HG02973 (cell line): ENCODE data around the gene TSPAN31.
"Not testable (repeated sequence)": the region's sequence is repeated elsewhere in the genome, so short reads cannot be mapped to it uniquely, and the experiment has no call there.

ENCODE experiments used
- ATAC-seq: cut with Tn5 transposase; IDR thresholded peaks from one replicate; pipeline ENCODE4 v1.9.1; 2021; ENCODE audit warnings: moderate library complexity; ENCODE audit not compliant: unreplicated experiment

The TSPAN31 gene

GRCh38 chr12:57765698-57766463 is 21.0 kb downstream of the TSPAN31 start:
- ATAC-seq: no peak

GRCh38 chr12:57766464-57767304 is 21.8 kb downstream of the TSPAN31 start, which contains the start of gene CYP27B1:
TSS of gene CYP27B1 (minus strand) at chr12:57767078. CDS start at chr12:57767041, 37 bp downstream.
- ATAC-seq: no peak

DNA sequence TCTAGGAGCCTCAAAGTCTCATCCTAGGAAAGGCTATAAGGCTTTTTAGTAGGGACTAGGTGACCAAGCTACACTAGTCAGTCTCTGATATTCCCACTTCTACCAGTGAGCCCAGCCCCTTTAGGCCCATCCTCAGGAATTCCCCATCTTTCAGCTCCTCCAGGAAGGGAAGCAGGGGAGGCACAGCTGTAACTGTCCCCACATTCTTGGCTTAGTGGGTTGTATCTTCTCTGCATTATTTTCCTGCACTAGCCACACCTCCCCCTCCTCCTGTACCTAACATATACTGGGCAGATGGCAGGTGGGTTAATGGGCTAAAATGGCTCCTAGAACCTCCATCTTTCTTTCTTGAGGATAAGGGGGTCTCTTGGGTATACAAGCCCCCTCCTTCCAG is 22.5 kb downstream of the TSPAN31 start:
- no peak for ATAC-seq

- ATAC-seq: no peak
Measured at GRCh38 chr12:57767876-57768275, 23.0 kb downstream of the TSPAN31 start.

DNA sequence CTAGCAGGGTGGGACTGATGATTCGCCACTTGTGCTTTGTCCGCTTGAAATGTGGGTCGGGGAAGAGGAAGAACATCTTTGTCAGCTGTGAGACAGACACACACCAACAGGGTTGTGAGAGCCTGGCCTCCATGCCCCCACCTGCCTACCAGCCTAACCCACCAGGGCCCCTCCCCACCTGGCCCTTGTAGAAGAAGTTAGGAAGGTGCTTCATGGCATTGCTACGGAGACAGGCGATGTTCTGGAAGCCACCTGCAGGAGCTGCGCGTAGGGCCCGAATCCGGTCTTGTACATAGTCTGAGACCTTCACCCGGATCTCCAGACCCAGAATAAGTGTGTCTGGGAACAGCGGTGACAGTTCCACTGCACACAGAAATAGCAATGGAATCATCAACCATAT is 24.8 kb downstream of the TSPAN31 start:
- ATAC-seq: no peak

DNA sequence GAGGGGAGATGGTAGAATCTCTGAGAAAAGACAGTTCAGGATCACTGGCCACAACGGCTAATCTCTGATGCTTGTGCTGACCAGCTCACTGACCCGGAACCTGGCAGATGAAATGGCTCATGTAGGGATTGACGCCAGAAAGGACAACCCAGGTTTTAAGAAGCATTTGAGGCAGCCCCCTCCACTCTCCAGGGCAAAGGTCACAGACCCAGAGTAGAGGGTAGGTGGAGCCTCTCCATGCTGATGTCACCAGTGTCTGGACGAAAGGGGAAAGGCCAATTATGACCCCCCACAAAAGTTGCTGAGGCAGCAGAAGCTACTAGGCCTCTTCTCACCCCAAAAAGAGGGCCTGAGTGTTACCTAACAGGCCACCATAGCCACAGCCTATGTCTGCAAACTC is 25.9 kb downstream of the TSPAN31 start:
- ATAC-seq: no peak

DNA sequence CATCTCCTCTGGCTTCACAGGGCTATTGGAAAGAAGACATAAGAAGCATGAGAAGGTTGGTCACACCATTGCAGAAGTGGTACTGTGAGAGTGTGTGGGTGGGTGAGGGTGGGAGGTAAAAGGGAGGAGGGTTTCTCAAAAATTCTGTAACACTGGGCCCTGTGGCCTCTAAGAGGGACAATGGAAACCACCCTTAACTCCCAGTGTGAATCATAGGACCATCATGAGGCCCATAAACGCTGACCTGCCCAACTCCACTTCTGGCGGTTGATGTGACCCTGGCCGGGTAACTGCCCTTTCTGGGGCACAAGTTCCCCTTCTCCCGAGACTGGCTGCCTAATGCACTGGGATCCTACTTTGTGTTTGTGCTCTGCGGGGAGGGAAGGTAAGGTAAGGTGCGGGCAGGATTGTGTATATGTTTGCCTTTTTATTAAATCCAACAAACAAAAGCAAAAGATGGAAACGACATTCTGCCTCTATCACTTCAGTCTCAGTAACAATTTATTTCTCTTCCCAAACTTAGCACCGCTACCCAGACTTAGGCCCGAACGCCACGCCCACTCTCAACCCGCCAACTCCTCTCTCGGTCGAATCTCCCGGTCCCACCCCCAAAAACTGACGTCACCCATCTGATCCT is 26.5 kb downstream of the TSPAN31 start:
- peak; percentile 57 for ATAC-seq

GRCh38 chr12:57771873-57772428 is 27.1 kb downstream of the TSPAN31 start, which contains the start of gene METTL1:
TSS of gene METTL1 (minus strand) at chr12:57772105. CDS start at chr12:57772083, 22 bp downstream.
- ATAC-seq: peak; percentile 74

DNA sequence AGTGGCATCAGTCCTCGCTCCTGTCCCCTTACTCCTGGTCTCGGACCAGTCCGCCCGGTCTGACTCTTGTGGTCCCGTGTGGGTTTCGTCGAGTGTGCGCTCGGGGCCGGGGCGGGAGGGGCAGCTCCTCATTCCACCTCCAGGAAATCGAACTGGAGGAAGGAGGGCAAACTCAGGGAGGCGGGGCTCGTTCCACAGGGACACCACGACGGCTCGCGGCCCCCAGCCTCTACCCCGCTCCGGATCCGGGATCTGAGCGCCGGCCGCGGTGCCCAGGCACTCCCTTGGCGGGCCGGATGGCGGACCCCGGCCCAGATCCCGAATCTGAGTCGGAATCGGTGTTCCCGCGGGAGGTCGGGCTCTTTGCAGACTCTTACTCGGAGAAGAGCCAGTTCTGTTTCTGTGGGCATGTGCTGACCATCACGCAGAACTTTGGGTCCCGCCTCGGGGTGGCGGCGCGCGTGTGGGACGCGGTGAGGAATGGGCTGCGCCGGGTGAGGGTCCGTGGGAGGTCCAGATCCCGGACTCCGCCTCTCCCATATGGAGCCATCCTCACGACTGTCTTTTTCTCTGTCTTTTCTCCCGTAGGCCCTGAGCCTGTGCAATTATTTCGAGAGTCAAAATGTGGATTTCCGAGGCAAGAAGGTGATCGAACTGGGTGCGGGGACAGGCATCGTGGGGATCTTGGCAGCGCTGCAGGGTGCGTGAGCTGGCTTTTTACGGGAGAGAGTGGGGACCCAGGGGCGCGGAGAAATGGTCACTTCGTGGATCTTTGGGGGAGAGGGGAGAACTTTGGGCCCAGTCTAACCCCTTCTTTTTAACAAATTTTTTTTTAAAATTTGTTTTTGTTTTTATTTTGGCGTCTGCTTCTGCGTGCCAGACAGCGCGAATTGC is 27.8 kb downstream of the TSPAN31 start, which contains the start of gene EEF1AKMT3:
TSS of gene EEF1AKMT3 (plus strand) at position 186 of the 894 bp plus-strand sequence. CDS start at position 297, 111 bp downstream.
- ATAC-seq: no peak

DNA sequence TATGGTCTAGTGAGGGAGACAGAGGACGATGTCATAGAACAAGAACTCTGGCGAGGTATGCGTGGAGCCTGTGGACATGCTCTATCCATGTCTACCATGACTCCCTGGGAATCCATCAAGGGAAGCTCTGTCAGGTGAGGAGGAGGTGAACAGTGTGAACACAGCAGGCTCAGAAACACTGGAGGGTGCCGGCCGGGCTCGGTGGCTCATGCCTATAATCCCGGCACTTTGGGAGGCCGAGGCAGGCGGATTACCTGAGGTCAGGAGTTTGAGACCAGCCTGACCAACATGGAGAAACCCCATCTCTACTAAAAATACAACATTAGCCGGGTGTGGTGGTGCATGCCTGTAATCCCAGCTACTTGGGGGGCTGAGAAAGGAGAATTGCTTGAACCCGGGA is 29.8 kb downstream of the TSPAN31 start:
- not testable (repeated sequence) for ATAC-seq

- no peak for ATAC-seq
Measured at GRCh38 chr12:57775044-57775443, 30.2 kb downstream of the TSPAN31 start.

DNA sequence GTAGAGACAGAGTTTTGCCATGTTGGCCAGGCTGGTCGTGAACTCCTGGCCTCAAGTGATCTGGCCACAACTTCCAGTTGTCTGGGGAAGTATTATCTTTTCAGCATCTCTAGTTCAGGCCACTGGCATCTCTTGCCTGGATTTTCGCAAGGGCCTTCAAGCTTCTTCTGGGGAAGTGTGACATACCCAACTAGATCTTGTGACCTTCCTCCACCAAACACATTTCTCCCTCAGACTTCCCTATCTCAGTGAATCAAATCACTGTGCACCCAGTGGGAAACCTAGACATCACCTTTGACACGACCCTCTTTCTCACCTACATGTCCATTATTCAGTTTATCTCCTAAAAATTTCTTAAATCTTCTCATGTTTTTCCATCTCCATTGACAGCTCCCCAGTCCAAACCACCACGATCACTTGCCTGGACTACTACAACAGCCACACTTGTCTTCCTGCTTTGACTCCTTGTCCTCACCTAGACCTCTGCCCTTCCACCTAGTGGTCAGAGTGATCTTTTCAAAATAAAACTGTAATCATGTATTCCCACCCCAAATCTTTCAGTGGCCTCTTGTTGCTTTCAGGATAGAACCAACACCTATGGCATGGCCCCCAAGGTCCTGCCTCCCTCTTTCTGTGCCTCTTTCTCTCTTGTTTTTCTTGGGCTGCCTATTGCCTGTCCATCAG is 30.9 kb downstream of the TSPAN31 start:
- ATAC-seq: no peak

DNA sequence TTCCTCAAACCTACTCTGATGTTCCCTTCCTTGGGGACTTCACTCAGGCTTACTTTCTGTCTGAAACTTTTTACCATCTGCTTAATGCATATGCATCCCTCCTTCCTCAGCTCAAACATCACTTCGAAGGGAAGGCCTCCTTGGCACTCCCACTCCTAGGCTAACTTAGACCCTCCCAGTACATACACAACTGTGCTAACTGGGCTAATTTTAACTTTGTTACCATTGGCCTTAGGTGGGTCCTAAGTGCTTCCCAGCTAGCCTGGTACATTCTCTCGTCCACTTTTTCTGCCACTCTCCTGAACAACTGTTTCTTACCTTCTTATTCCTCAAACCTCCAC is 31.4 kb downstream of the TSPAN31 start:
- no peak for ATAC-seq

GRCh38 chr12:57777367-57777766 is 32.5 kb downstream of the TSPAN31 start:
- ATAC-seq: no peak

DNA sequence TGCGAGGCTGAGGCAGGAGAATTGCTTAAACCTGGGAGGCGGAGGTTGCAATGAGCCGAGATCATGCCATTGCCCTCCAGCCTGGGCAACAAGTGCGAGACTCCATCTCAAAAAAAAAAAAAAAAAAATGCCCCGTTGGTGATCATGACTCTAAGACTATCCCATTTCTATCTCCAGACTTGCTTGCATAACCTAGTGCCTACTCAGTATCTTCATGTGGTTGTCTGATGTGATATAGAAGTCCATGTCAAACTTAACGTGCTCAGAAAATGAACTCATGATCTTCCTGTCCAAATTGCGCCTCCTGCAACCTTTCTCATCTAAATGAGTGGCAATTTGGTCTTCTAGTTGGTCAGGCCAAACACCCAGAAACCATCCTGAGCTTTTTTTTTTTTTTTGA is 33.1 kb downstream of the TSPAN31 start:
- ATAC-seq: no peak

DNA sequence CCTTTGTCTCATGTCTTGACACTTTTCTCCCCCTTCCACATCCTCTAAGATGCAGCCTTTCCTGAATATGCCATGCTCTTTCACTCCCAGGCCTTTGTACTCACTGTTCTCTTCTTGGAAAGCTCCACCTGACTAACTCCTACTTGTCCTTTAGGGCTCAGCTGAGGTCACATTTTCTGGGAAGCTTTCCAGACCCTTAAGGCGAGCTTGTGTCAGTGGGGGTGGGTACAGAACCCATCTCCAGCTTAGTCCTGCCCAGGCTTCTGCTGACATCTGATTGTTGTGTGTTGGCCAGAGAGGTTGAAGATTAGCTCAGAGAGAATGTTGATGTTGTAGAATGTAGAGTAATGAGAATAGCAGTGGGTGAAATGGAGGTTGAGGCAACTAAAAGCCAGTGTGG is 34.9 kb downstream of the TSPAN31 start:
- ATAC-seq: no peak

DNA sequence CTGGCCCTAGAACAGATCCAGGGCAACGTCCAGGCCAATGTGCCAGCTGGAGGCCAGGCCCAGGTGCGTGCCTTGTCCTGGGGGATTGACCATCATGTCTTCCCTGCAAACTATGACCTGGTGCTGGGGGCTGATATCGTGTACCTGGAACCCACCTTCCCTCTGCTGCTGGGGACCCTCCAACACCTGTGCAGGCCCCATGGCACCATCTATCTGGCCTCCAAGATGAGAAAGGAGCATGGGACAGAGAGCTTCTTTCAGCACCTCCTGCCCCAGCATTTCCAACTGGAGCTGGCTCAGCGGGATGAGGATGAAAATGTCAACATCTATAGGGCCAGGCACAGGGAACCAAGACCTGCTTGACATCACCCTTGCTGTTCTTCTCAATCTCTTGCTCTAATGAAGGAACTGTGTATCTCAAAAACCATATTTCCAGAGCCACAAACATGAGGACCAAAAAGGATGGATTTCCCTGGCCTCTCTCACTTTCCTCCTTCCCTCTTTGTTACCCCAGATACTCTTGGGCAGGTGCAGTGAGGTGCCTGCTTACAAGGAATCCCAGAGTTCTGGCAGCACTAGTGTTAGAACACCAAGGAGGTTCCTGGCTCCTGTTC is 35.6 kb downstream of the TSPAN31 start:
- ATAC-seq: no peak

DNA sequence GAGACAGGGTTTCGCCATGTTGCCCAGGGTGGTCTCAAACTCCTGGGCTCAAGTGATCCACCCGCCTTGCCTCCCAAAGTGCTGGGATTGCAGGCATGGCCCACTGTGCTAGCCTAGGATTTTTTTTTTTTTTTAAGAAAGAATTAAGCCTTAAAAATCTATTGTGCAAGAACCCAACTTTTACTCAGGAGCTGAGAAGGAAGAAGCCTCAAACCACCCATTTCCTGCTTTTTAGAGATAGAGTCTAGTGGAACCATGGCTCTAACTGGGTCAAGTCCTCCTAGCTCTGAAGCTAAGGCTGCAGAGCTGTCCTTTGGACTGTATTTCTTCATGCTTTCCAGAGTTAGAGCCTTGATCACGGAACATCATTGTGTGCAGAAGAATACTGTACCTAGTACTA is 36.4 kb downstream of the TSPAN31 start:
- no peak for ATAC-seq

- no peak for ATAC-seq
Measured at GRCh38 chr12:57781801-57782200, 37.0 kb downstream of the TSPAN31 start.
